K562 (cell line): ENCODE results near the gene HSPB1. TPM values are rescaled to one million over a fixed set of nuclear protein-coding genes. Genes with fewer than 3 reads are reported as not detected.

Experiments
- C11orf30 ChIP-seq: fragments of 450-650 bp; IDR thresholded peaks from 2 replicates; pipeline ENCODE4 v1.6.1; 2016; ENCODE audit warnings: low read depth, mild to moderate bottlenecking
- GMEB1 ChIP-seq: fragments of 250-450 bp; sonication (Bioruptor Pico); IDR thresholded peaks from 2 replicates; pipeline ENCODE4 v1.4.0; 2020; ENCODE audit warnings: mild to moderate bottlenecking
- HNRNPH1 ChIP-seq: fragments of 200-400 bp; formaldehyde crosslinking; optimal IDR thresholded peaks from 2 replicates; pipeline ENCODE3; 2017; ENCODE audit warnings: low read depth, mild to moderate bottlenecking, low read length, moderate library complexity
- HNRNPUL1 ChIP-seq: fragments of 200-400 bp; formaldehyde crosslinking; IDR thresholded peaks from 2 replicates; pipeline ENCODE4 v1.6.1; 2017; ENCODE audit warnings: low read length
- ILF3 ChIP-seq: fragments of 450-650 bp; IDR thresholded peaks from 2 replicates; pipeline ENCODE4 v1.6.1; 2018; ENCODE audit warnings: antibody characterized with exemption, mild to moderate bottlenecking, moderate library complexity, borderline replicate concordance
- LARP7 ChIP-seq: fragments of 450-650 bp; IDR thresholded peaks from 2 replicates; pipeline ENCODE4 v1.6.1; 2016
- MECOM ChIP-seq: fragments of 250-450 bp; sonication (Bioruptor Pico); IDR thresholded peaks from 2 replicates; pipeline ENCODE4 v1.8.0; 2022; ENCODE audit warnings: inconsistent platforms
- PCBP1 ChIP-seq: fragments of 200-400 bp; formaldehyde crosslinking; IDR thresholded peaks from 2 replicates; pipeline ENCODE4 v1.6.1; 2018; ENCODE audit warnings: mild to moderate bottlenecking, low read depth, low read length; ENCODE audit not compliant: poor library complexity, severe bottlenecking
- PHB2 ChIP-seq: fragments of 450-650 bp; IDR thresholded peaks from 2 replicates; pipeline ENCODE4 v1.6.1; 2017; ENCODE audit warnings: low read depth
- RERE ChIP-seq: sonication (generic); formaldehyde crosslinking; IDR thresholded peaks from 2 replicates; pipeline ENCODE4 v1.8.0; 2023; ENCODE audit warnings: missing genetic modification reagents, mild to moderate bottlenecking, borderline replicate concordance
- SIN3B ChIP-seq: fragments of 450-650 bp; IDR thresholded peaks from 2 replicates; pipeline ENCODE4 v1.6.1; 2017; ENCODE audit warnings: low read depth, mild to moderate bottlenecking, moderate library complexity
- TARDBP ChIP-seq: fragments of 450-650 bp; IDR thresholded peaks from 2 replicates; pipeline ENCODE4 v1.6.1; 2016
- ZNF239 ChIP-seq: fragments of 250-450 bp; sonication (Bioruptor Pico); IDR thresholded peaks from 2 replicates; pipeline ENCODE4 v1.4.0; 2020; ENCODE audit warnings: mild to moderate bottlenecking
- ZNF586 ChIP-seq: fragments of 450-650 bp; formaldehyde crosslinking; conservative IDR thresholded peaks from 2 replicates; pipeline ENCODE4 v1.4.0; 2020; ENCODE audit warnings: mild to moderate bottlenecking, moderate library complexity
- polyA plus RNA-seq, 8 experiments: library from polyadenylated mRNA; depleted of rRNA in 4 of 8; stranded (reverse) in 5 of 8; unstranded in 3 of 8; fragments of >200 nt; fragmentation: Nextera tagmentation in 2 of 8; fragmentation: Illumina TruSeq in 1 of 8; extraction: Ambion mirVana in 2 of 8; extraction: Trizol in 1 of 8; gene quantifications; 2 replicates each; pipeline versions ENCODE4 v1.2.1 to v1.2.3, GENCODE V29; 2011 to 2014; ENCODE audit warnings: inconsistent platforms in 1 of 8, missing spikeins in 1 of 8
- total RNA-seq, 7 experiments: library from RNA; depleted of rRNA in 6 of 7; stranded (reverse); fragments of >200 nt in 6 of 7; fragmentation: Illumina TruSeq in 2 of 7; extraction: Trizol in 2 of 7; gene quantifications; 2 replicates each; pipeline versions ENCODE4 v1.2.1 to v1.2.3, GENCODE V29; 2011 to 2021; ENCODE audit warnings: low replicate concordance in 1 of 7
- TF ChIP-seq, protein P1 (sequence below): sonication (generic); formaldehyde crosslinking; IDR thresholded peaks from 2 replicates; pipeline ENCODE4 v1.8.0; 2022; ENCODE audit warnings: mild to moderate bottlenecking, missing genetic modification reagents
- TF ChIP-seq, protein P2 (sequence below): fragments of 450-650 bp; IDR thresholded peaks from 2 replicates; pipeline ENCODE4 v1.6.1; 2016; ENCODE audit warnings: low read depth, mild to moderate bottlenecking, moderate library complexity
- TF ChIP-seq, protein P3 (sequence below): fragments of 250-450 bp; sonication (Bioruptor Pico); IDR thresholded peaks from 2 replicates; pipeline ENCODE4 v1.8.0; 2021; ENCODE audit warnings: mild to moderate bottlenecking, moderate library complexity

Gene HSPB1
- total and polyA plus RNA-seq, 9 of the 15 experiments (the other 6 are each of a cell fraction or from before 2014, with no cell fraction given), result 27.1 to 522 (median 138) TPM

- TF ChIP-seq RERE, result no peak
- TF ChIP-seq PCBP1, result peak; percentile 41
- TF ChIP-seq, protein P1, sequence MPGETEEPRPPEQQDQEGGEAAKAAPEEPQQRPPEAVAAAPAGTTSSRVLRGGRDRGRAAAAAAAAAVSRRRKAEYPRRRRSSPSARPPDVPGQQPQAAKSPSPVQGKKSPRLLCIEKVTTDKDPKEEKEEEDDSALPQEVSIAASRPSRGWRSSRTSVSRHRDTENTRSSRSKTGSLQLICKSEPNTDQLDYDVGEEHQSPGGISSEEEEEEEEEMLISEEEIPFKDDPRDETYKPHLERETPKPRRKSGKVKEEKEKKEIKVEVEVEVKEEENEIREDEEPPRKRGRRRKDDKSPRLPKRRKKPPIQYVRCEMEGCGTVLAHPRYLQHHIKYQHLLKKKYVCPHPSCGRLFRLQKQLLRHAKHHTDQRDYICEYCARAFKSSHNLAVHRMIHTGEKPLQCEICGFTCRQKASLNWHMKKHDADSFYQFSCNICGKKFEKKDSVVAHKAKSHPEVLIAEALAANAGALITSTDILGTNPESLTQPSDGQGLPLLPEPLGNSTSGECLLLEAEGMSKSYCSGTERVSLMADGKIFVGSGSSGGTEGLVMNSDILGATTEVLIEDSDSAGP (CRISPR knock-in tag), result 0 out of 2 replicates have a peak, but pooled peaks have one; percentile 28
- TF ChIP-seq, protein P2, sequence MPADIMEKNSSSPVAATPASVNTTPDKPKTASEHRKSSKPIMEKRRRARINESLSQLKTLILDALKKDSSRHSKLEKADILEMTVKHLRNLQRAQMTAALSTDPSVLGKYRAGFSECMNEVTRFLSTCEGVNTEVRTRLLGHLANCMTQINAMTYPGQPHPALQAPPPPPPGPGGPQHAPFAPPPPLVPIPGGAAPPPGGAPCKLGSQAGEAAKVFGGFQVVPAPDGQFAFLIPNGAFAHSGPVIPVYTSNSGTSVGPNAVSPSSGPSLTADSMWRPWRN, result no peak
- TF ChIP-seq HNRNPH1, result no peak
- TF ChIP-seq C11orf30, result no peak
- no peak for TF ChIP-seq ZNF586 (CRISPR knock-in tag)
- TF ChIP-seq ILF3, result no peak
- no peak for TF ChIP-seq ZNF239 (CRISPR knock-in tag)
- TF ChIP-seq TARDBP, result no peak
- no peak for TF ChIP-seq PHB2
- TF ChIP-seq HNRNPUL1, result no peak
- no peak for TF ChIP-seq GMEB1
- no peak for TF ChIP-seq MECOM (CRISPR knock-in tag)
- TF ChIP-seq LARP7, result no peak
- TF ChIP-seq SIN3B, result no peak
- TF ChIP-seq, protein P3, sequence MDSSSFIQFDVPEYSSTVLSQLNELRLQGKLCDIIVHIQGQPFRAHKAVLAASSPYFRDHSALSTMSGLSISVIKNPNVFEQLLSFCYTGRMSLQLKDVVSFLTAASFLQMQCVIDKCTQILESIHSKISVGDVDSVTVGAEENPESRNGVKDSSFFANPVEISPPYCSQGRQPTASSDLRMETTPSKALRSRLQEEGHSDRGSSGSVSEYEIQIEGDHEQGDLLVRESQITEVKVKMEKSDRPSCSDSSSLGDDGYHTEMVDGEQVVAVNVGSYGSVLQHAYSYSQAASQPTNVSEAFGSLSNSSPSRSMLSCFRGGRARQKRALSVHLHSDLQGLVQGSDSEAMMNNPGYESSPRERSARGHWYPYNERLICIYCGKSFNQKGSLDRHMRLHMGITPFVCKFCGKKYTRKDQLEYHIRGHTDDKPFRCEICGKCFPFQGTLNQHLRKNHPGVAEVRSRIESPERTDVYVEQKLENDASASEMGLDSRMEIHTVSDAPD (CRISPR knock-in tag), result no peak
These were observed 1.0 kb downstream of the HSPB1 start (continued) for GRCh38 chr7:76303202-76304147.
